ENCODE measurements around the gene C9orf78. TPM values are rescaled to one million over a fixed set of nuclear protein-coding genes. Genes with fewer than 3 reads are reported as not detected.

Gene C9orf78
- polyA plus RNA-seq, 3 donors from 2014 or later, result 147 to 196 (median 173) TPM

DNA sequence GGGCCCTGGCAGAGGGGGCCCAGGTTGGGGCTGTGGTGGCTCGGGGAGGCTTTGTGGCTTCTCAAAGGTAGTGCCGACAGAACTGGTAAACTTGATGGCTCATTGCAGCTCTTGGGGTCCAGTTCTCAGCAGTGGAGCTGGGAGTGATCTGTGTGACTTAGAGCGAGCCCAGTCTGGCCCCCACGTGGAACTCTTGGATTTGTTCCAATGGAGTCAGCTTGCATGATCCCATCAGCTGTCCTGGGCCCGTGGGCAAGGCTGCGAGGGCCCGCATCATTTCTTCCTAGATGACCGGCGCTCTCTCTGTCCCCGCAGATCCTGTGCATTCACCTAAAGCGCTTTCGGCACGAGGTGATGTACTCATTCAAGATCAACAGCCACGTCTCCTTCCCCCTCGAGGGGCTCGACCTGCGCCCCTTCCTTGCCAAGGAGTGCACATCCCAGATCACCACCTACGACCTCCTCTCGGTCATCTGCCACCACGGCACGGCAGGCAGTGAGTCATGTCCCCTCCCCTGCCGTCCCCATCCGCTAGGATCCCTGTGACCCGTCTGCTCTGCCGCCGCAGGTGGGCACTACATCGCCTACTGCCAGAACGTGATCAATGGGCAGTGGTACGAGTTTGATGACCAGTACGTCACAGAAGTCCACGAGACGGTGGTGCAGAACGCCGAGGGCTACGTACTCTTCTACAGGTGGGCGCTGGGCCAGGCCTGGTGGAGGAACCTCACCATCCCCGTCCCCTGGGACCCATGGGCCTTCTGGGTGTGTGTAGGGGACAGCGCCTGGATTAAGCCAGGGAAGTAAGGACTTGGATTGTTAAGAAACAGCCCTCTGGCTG, 39.4 kb upstream of the C9orf78 start:
- H3K9me3 Mint-ChIP-seq, result no peaks in the 10 kb centered on the region
- peaks cover 29 to 47% of the 10 kb centered on the region in 2 donors for H3K4me1 Mint-ChIP-seq
- H3K27me3 Mint-ChIP-seq (ENCODE audit: low read depth in 3 of 3), result peaks cover 6 to 12% (median 11%) of the 10 kb centered on the region in 3 donors
- H3K27ac Mint-ChIP-seq, result peak overlapping the region; percentile 12 to 51 (median 32)
- H3K4me3 Mint-ChIP-seq, result no peak overlapping the region
- H3K36me3 Mint-ChIP-seq, result peaks cover 9 to 30% (median 21%) of the 10 kb centered on the region in 3 donors
- DNase-seq, result no peak

DNA sequence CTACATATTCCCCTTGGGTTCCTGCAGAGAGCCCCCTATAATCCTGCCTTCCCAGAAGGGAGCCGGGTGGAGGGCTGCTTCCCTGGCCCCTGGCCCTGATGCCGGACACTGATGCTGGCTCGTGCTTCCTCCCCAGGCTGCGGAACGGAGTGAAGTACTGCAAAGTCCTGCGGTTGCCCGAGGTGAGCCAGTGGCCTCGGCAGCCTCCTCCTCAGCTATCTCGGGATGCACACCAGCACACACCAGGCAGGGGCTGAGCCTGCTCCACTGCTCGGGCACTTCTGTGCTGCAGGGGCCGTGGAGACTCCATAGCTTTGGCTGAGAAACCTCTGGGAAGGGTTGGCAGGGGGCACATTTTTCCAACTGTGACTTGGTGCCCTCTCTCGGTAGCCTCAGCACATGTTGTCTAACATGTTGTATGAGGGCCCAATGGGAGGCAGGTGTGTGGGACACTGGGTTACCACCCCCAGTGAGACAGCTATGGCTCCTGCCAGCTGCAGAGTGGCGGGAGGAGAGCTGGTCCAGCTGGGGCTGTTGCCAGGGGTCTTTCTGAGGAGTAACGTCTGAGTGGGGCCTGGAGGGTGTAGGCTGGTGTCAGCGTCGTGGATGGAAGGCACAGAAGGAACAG, 38.6 kb upstream of the C9orf78 start:
- no peaks in the 10 kb centered on the region for H3K9me3 Mint-ChIP-seq
- DNase-seq, result no peak
- H3K27me3 Mint-ChIP-seq (ENCODE audit: low read depth in 3 of 3), result peaks cover 6 to 17% (median 12%) of the 10 kb centered on the region in 3 donors
- peak overlapping the region in 4 of 6 donors; percentile 13 to 83 (median 76) for H3K27ac Mint-ChIP-seq
- H3K4me3 Mint-ChIP-seq, result peak overlapping the region in 2 of 5 donors; percentile 49 to 59
- peaks cover 37 to 55% of the 10 kb centered on the region in 2 donors for H3K4me1 Mint-ChIP-seq
- peaks cover 9 to 26% (median 21%) of the 10 kb centered on the region in 3 donors for H3K36me3 Mint-ChIP-seq

DNA sequence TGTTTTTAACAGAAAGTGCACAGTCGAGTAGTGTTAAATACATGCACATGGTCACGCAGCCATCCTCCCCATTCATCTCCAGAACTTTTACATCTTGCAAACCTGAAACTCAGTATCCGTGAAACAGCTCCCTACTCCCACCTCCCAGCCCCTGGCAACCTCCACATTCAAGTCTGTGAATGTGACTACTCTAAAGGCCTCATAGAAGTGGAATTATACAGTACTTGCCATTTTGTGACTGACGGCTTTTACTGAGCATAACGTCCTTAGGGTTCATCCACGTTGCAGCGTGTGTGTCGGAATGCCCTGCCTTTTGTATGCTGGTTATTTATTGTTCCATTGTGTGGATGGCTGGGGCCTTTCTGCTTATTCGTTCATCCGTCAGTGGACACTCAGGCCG, 36.0 kb upstream of the C9orf78 start:
- peaks cover 61 to 72% of the 10 kb centered on the region in 2 donors for H3K4me1 Mint-ChIP-seq
- H3K36me3 Mint-ChIP-seq, result peaks cover 4 to 24% (median 20%) of the 10 kb centered on the region in 3 donors
- H3K4me3 Mint-ChIP-seq, result peak overlapping the region in 3 of 5 donors; percentile 4 to 57 (median 12)
- peak overlapping the region; percentile 63 to 97 (median 96) for H3K27ac Mint-ChIP-seq
- no peak for DNase-seq
- no peaks in the 10 kb centered on the region for H3K9me3 Mint-ChIP-seq
- peaks cover 0 to 9% (median 9%) of the 10 kb centered on the region in 3 donors for H3K27me3 Mint-ChIP-seq (ENCODE audit: low read depth in 3 of 3)

GRCh38 chr9:129869585-129870501, 34.8 kb upstream of the C9orf78 start:
- DNase-seq, result no peak
- peak overlapping the region; percentile 64 to 79 (median 72) for H3K4me3 Mint-ChIP-seq
- peak overlapping the region; percentile 91 to 97 (median 96) for H3K27ac Mint-ChIP-seq
- H3K4me1 Mint-ChIP-seq, result peaks cover 68 to 70% of the 10 kb centered on the region in 2 donors
- peaks cover 0 to 9% (median 9%) of the 10 kb centered on the region in 3 donors for H3K27me3 Mint-ChIP-seq (ENCODE audit: low read depth in 3 of 3)
- H3K9me3 Mint-ChIP-seq, result no peaks in the 10 kb centered on the region
- peaks cover 8 to 28% (median 23%) of the 10 kb centered on the region in 3 donors for H3K36me3 Mint-ChIP-seq

DNA sequence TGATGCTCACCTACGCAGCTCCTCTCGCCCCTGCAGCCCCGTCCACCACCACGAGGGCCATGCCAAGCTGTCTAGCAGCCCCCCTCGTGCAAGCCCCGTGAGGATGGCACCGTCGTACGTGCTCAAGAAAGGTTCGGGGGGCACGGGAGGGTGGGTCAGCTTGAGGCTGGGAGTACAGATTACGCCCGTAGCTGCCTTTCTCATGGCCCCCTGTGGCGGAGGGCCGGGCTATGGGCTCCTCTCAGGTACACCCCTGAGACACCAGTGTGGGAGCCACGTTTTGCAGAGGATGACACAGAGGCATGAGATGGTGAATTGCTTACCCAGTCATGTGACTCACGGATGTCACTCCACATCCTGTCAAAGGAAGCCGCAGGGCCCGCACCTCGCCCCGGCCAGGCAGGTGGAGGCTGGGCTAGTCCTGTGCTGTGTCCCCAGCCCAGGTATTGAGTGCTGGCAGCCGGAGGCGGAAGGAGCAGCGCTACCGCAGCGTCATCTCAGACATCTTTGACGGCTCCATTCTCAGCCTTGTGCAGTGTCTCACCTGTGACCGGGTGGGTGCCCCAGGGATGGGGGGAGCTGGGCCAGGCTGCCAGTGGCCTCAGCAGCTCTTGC, 33.9 kb upstream of the C9orf78 start:
- Mint-ChIP-seq H3K27me3 (ENCODE audit: low read depth in 3 of 3) (peaks cover 0 to 9% (median 8%) of the 10 kb centered on the region in 3 donors), H3K27ac (peak overlapping the region; percentile 91 to 97 (median 96)), H3K4me3 (peak overlapping the region; percentile 64 to 79 (median 72)), H3K4me1 (peaks cover 64 to 73% of the 10 kb centered on the region in 2 donors), H3K36me3 (peaks cover 9 to 22% (median 19%) of the 10 kb centered on the region in 3 donors), H3K9me3 (no peaks in the 10 kb centered on the region)
- peak; percentile 93 to 94 (median 94) for DNase-seq

DNA sequence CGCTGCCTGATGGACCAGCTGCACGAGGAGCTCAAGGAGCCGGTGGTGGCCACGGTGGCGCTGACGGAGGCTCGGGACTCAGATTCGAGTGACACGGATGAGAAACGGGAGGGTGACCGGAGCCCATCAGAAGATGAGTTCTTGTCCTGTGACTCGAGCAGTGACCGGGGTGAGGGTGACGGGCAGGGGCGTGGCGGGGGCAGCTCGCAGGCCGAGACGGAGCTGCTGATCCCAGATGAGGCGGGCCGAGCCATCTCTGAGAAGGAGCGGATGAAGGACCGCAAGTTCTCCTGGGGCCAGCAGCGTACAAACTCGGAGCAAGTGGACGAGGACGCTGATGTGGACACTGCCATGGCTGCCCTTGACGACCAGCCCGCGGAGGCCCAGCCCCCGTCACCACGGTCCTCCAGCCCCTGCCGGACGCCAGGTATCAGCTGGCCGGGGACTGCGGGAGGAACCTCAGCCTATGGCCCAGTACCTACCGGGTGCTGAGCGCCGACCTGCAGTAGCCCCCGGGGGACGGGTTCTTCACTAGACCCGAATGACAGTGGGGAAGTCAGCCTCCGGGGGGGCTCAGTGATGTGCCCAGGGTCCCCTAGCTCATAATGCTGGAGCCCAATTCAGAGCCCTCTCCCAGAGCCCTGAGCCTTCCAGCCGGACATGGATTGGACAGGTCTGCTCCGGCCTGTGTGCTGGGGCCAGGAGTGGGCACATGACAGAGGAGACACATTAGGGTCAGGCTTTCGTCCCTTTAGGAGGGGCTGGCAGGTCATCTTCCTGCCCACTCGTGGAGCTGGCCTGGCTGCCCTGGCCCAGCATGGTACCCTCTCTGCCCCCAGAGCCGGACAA, 33.2 kb upstream of the C9orf78 start:
- Mint-ChIP-seq H3K27ac (peak overlapping the region; percentile 91 to 97 (median 96)), H3K4me1 (peaks cover 68 to 80% of the 10 kb centered on the region in 2 donors), H3K36me3 (peaks cover 6 to 21% (median 18%) of the 10 kb centered on the region in 3 donors)

GRCh38 chr9:129867136-129868022, 32.3 kb upstream of the C9orf78 start:
- Mint-ChIP-seq H3K4me3 (peak overlapping the region; percentile 25 to 72 (median 35)), H3K4me1 (peaks cover 73 to 84% of the 10 kb centered on the region in 2 donors), H3K9me3 (no peaks in the 10 kb centered on the region), H3K27ac (peak overlapping the region; percentile 83 to 94 (median 90)), H3K36me3 (peaks cover 6 to 23% (median 20%) of the 10 kb centered on the region in 3 donors), H3K27me3 (ENCODE audit: low read depth in 3 of 3) (peaks cover 2 to 8% (median 8%) of the 10 kb centered on the region in 3 donors)
- no peak for DNase-seq

More for the DNA sequence above, 33.2 kb upstream of the C9orf78 start:
- H3K27me3 Mint-ChIP-seq (ENCODE audit: low read depth in 3 of 3), result peaks cover 0 to 9% (median 8%) of the 10 kb centered on the region in 3 donors
- no peaks in the 10 kb centered on the region for H3K9me3 Mint-ChIP-seq
- no peak for DNase-seq
- peak overlapping the region; percentile 64 to 79 (median 72) for H3K4me3 Mint-ChIP-seq

DNA sequence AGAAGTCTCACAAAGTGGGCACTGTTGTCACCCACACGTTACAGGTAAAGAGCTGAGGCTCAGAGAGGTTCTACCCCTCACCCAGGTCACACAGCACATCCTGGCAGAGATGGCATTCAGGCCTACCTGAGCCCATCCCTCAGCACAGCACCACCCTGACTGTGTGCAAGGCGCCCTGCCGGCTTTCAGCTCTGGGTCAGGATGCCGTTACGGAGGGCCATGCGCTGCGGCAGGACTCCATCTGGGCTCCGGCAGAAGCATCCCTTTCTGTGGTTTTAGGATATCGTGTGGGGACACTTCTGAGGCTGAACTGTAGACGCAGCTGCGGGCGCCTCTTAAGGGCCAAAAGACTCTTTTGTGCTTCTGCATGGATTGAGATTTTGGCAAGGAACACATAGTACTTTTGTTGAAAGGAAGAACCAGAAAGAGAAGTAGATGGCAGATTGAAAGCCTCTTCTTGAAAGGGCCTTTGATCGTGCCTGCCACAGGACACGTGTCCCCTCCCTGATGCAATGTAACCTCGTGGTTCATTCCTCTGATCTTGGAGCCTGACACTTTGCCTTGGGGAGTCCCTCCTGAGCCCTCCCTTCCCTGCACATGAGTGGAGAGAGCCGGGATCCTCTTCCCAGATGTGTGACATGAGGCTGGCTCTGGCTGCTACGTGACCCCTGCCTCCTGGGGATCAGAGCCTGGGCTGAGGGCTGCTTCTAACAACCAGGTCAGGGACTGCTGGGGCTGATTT, 31.5 kb upstream of the C9orf78 start:
- no peak for DNase-seq
- Mint-ChIP-seq H3K27me3 (ENCODE audit: low read depth in 3 of 3) (peaks cover 2 to 9% (median 6%) of the 10 kb centered on the region in 3 donors), H3K9me3 (no peaks in the 10 kb centered on the region), H3K4me1 (peaks cover 72 to 83% of the 10 kb centered on the region in 2 donors), H3K4me3 (peak overlapping the region in 2 of 5 donors; percentile 19 to 25), H3K36me3 (peaks cover 6 to 27% (median 22%) of the 10 kb centered on the region in 3 donors), H3K27ac (peak overlapping the region; percentile 84 to 94 (median 90))

DNA sequence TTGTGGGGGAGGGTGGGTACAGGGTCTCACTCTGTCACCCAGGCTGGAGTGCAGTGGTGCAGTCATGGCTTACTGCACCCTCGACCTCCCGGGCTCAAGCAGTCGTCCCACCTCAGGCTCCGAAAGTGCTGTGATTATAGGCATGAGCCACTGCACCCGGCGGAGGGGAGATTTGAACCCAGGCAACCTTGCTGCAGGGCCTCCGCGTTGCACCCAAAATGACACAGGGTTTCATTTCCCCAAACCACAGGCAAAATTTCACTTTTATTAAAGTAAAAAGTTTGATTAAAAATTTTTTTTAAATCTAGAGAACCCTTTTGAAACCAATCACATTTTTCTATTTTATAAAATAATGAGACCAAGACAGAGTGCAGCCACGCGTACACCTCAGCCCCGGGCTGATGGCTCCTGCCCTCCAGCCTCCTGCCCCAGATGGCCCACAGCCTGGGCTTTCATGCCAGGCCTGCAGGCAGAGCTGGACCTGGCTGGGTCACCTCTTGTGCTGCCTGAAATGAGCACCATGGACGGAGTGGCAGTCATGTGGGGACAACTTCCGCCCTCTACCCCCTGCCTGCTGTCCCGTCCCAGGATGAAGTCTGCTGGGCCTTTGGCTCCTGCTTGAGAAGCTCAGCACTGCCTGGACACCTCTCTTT, 30.7 kb upstream of the C9orf78 start:
- Mint-ChIP-seq H3K4me3 (no peak overlapping the region), H3K27ac (peak overlapping the region; percentile 78 to 91 (median 87)), H3K27me3 (ENCODE audit: low read depth in 3 of 3) (peaks cover 2 to 10% (median 6%) of the 10 kb centered on the region in 3 donors), H3K9me3 (no peaks in the 10 kb centered on the region), H3K36me3 (peaks cover 6 to 30% (median 24%) of the 10 kb centered on the region in 3 donors), H3K4me1 (peaks cover 69 to 80% of the 10 kb centered on the region in 2 donors)
- no peak for DNase-seq

DNA sequence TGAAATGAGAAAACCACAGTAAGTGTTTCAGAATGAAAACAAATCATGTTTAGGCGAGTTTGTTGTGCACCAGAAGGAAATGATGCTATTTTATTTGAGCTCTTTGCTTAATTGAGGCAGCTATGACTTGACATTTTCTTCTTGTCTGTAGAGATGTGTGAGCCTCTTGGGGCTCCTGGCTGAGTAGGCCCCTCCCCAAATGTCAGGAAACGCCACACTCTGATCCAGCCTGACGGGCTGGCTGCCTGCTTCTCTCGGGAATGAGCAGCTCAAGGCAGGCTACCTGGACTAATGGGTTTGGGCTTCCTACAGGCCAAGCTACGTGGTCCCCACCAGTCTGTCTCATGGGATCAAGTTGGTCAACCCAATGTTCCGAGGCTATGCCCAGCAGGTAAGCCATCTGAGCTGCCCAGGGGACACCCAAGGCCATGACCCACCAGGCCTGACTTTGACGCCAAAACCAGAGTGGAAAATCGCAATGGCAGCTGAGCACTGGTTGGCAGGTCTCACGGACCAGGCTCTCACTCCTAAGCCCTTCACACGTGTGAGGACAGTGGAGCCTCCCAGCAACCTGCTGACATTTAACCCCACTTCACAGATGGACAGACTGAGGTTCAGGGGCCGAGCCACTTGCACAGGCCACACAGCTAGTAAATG, 30.0 kb upstream of the C9orf78 start:
- peaks cover 64 to 75% of the 10 kb centered on the region in 2 donors for H3K4me1 Mint-ChIP-seq
- peaks cover 6 to 30% (median 24%) of the 10 kb centered on the region in 3 donors for H3K36me3 Mint-ChIP-seq

More for the DNA sequence above, 30.0 kb upstream of the C9orf78 start:
- H3K4me3 Mint-ChIP-seq, result peak overlapping the region in 1 of 5 donors; percentile 45
- H3K27me3 Mint-ChIP-seq (ENCODE audit: low read depth in 3 of 3), result peaks cover 2 to 10% (median 6%) of the 10 kb centered on the region in 3 donors
- no peaks in the 10 kb centered on the region for H3K9me3 Mint-ChIP-seq
- DNase-seq, result no peak
- H3K27ac Mint-ChIP-seq, result peak overlapping the region; percentile 61 to 84 (median 79)

All from immature natural killer cell (primary cell).